GM21619 (cell line): ENCODE results near the gene DUSP9.
"Not testable (repeated sequence)": the region's sequence is repeated elsewhere in the genome, so short reads cannot be mapped to it uniquely, and the experiment has no call there.

ENCODE experiments used
- ATAC-seq: cut with Tn5 transposase; IDR thresholded peaks from one replicate; pipeline ENCODE4 v1.9.1; 2021; ENCODE audit not compliant: unreplicated experiment

The DUSP9 gene

GRCh38 chrX:153646620-153647373, at the start of gene DUSP9:
DUSP9 (plus strand) TSS chrX:153647203; CDS start chrX:153647954, 751 bp downstream.
- ATAC-seq, result no peak

DNA sequence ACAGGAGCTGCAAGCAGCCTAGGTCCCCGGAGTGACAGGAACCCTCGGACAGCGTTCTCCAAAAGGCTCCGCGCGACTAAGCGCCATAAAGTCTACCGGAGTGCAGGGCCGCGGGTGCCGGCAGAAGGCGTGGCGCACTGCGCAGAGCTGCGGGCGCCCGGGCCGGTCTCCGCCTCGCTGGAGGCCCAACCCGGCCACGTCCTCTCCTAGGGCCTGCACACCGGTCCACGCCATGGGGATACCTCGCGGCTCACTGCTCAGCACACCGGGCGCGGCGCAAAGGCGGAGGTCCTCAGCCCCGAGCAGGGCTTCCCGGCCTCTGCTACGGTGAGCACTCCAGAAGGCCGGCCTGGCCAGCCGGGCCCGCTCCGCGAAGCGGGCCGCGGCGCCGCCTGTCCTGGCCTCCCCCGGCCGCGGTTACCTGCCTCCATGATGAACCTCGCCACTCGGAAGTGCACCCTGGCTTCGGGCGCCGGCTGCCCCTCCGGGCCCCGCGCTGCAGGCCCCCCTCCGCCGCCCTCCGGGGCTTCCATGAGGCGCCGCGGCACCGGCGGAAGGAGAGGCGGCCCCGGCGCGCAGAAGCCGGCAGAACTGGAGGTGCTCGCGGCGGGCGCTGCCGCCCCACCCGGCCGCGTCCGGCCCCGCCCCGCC, 48.3 kb upstream of the DUSP9 start, which contains the start of gene CCNQ:
Gene CCNQ (minus strand): TSS at position 599 of the 651 bp plus-strand sequence. CDS start 66 bp downstream, at position 533.
- peak; percentile 56 for ATAC-seq

DNA sequence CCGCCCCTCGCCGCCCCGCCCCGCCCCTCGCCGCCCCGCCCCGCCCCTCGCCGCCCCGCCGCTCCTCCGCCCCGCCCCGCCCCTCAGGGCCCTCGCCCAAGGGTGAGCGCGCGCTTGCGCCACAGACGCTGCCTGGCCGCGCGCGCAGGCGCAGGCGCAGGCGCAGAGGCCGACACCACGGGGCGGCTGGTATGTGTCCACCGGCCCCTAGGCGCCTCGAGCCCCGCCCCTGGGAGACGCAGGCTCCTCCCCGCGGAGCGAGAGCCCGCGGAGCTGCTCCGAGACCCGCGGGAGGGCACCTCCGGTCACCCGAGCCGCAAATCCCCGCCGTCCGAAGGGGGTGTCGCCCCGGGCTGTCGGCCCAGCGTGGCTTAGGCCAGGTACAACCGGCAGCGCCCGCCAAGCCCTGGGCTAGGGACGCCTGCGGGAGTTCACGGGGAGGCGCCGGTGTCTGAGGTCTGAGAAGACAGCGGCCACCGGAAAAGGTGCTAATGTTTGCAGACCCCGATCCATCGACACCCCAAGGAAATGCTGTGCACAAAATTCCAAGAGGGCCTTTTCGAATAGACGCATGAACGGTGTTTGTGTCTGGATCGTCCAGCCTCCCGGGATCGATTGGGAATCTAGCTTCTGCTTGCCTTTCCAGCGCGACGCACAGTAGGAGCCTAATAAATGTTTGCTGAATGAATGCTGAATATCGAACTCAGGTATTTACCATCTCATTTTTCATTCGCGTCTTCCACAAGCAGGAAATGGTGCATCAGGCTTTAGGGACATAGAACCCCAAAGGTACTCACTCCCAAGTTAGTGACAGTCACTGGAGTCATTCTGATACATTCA, 47.6 kb upstream of the DUSP9 start:
- peak; percentile 70 for ATAC-seq

DNA sequence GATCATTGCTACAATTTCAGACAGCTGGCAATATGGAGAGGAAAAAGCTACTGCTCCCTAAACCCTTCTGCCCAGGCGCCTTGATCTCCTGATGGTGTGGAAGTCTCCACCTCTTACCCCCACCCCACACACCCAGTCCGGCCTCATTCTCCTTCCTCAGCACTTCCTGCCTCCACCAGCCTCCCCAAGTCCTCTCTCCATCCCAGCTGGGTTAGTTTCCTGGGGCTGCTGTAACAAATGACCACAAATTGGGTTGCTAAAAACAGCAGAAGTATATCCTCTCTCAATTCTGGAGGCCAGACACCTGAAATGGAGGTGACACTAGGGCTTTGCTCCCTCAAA, 47.0 kb upstream of the DUSP9 start:
- ATAC-seq, result no peak

DNA sequence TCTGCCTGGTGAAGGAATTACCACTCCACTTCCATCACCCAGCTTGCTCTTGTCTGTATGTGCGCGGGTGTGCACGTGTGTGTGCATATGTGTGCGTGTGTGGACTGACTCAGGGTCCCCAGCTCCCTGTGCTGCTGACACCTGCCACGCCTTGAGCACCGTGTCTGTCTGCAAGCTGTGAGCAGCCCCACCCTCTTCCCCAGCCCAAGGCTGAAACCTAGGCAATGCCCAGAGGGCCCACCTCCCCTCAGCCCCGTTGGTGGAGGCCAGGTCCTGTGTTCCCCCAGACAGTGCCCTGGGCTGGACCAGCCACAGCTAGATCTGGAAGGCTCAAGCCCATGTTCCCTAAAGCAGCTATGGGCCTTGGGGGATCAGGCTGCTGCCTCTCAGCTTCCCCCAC, 46.1 kb upstream of the DUSP9 start:
- ATAC-seq, result no peak

- ATAC-seq, result no peak
These were observed 45.4 kb upstream of the DUSP9 start for GRCh38 chrX:153601511-153602110.

- ATAC-seq, result no peak
These were observed 44.4 kb upstream of the DUSP9 start for GRCh38 chrX:153602601-153603000.

DNA sequence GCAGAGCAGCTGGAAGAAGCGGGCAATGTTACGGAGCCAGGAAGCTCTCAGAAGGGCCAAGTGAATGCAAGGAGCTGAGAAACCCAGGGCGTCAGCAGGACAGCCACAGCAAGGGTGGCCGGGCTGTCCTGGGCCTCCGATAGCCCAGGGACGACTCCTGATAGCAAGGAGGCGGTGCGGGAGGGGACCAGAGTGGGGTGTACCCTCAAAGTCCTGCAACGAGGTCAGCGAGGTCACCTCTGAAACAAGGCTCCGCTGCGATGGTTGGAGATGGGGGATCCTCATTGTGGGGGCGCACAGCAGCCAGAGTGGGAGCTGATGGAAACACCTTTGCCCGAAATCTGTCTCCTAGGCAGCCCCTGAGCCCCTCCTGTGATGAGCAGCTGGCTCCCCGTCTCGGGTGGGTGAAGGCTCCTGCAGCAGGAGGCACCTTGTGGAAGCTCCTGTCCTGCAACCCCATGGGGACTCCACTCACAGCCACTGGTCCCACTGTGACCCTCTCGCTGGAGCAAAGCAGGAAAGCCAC, 43.8 kb upstream of the DUSP9 start:
- no peak for ATAC-seq

DNA sequence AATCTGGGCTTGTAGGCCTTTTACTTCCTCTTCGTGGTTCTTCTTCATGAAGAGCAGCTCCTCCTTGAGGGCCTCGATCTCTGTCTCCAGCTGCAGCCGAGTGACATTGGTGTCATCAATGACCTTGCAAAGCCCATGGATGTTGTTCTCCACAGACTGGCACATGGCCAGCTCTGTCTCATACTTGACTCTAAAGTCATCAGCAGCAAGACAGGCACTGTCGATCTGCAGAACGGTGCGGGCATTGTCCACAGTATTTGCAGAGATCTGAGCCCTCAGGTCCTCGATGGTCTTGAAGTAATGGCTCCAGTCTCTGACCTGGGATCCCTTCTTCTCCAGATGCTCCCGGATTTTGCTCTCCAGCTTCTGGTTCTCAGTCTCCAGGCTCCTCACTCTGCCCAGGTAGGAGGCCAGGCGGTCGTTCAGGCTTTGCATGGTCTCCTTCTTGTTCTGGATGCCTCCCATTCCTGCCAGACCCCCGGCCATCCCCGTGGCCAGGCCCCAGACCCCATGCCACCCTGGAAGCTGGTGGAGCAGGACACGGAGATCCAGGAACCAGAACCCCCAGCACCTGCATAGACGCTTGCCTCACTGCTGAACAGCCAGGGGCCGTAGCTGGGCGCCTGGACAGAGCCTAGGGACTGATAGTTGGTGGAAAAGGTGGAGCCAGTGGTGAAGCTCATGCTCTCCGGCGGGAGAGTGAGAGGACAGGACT, 42.2 kb upstream of the DUSP9 start:
- not testable (repeated sequence) for ATAC-seq

- ATAC-seq, result no peak
These were observed 40.5 kb upstream of the DUSP9 start for GRCh38 chrX:153606503-153606902.

DNA sequence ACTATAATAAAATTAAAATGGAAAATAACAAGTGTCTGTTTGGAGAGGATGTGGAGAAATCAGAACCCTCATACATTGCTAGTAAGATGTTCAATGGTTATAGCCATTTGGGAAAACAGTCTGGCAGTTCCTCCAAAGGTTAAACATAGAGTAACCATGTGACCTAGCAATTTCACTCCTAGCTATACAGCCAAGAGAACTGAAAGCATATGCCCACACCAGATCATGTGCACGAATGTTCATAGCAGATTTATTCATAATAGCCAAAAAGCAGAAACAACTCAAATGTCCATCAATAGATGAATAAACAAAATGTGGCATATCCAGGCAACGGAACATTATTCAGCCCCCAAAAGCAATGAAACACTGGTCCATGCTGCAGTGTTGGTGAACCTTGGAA, 38.6 kb upstream of the DUSP9 start:
- no peak for ATAC-seq

DNA sequence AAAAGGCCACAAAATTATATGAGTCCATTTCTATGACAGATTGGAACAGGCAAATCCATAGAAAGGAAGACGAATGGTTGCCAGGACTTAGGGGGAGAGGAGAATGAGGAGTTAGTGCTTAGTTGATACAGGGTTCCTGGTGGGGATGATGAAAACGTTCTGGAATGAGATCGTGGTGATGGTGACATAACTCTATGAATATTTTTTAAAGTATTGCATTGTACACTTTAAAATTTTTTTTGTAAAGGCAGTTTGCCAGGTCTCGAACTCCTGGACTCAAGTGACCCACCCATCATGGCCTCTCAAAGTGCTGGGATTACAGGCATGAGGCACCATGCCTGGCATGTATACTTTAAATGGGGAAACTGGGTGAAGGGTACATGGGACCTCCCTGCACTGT, 38.2 kb upstream of the DUSP9 start:
- ATAC-seq, result no peak

- peak; percentile 58 for ATAC-seq
These were observed 36.8 kb upstream of the DUSP9 start for GRCh38 chrX:153609917-153610835.

DNA sequence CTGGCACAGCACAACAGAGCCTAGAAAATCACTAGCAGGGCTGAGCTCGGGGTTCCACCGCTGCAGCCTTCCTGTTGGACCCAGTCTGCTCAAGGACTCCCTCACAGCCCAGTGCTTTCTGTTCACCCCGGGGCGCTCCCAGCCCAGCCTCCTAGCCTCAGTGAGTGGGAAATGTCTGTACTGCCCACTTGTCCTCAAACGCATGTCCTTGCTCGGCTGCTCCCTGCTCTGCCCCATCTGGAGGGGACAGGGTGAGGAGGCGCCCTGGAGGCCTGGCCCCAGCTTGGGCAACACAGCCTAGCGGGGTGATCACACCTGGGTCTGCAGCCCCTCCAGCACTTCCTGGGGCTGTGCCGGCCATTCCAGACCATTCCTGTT, 36.2 kb upstream of the DUSP9 start:
- ATAC-seq, result no peak

DNA sequence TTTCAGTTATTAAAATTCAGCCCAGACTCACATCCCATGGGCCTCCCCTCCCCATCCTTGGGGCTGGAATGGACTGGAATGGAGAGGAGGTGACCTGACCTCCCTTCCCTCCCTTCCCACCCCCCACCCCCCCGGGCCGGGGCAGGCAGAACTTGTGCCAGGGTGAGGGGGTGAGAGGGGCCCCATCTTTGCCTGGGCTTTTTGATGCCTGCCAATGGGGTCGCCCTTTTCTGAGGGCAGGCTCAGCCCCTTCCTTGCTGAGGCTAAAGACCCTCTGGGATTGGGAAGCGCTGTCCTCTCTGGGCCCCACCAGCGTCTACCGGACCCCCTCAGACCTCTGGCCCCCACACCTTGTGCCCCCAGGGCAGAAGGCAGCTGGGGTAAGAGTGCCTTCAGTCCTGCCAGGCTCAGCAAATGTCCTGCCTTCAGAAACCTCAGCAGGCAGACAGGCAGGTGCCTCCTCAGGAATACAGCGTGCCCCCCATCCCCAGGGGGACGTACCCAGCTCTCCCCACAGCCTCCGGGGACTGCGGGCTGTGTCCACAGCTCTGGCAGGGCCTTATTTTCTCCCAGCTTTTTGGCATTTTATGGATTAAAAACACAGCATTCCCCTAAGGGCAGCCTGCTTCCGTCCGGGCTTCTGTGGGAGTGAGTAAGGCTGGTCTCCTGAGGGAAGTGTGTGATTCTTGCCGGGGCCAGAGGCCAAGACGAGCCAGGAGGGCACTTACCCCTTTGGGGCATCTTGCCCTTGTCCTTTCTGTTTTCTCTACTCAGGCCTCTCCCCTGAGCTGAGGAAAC, 35.5 kb upstream of the DUSP9 start:
- no peak for ATAC-seq

DNA sequence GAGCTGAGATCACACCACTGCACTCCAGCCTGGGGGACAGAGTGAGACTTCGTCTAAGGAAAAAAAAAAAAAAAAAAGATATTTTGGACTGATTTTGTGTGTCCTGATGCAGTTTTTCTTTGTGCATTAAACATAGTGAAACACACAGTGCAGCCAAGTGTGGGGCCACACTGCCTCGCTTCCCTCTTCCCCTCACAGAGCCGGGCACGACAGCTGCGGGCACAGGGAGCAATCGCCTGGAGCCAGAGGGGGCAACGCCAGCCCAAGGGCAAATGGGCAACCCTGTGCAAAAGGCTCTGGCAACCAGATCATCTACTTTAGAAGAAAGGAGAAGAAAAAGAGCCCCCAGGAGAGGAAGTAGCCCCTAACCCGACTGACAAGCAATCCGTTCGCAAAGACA, 34.6 kb upstream of the DUSP9 start:
- no peak for ATAC-seq

GRCh38 chrX:153614818-153615217, 32.2 kb upstream of the DUSP9 start:
- no peak for ATAC-seq

GRCh38 chrX:153620576-153620975, 26.4 kb upstream of the DUSP9 start:
- ATAC-seq, result no peak
